Measurements from ENCODE around the gene SYAP1.
"Not testable (repeated sequence)": the region's sequence is repeated elsewhere in the genome, so short reads cannot be mapped to it uniquely, and the experiment has no call there.

Gene SYAP1

GRCh38 chrX:16726347-16726988 lies 7.1 kb downstream of the SYAP1 start:
- DNase-seq: not testable (repeated sequence)

GRCh38 chrX:16727637-16728036 lies 8.2 kb downstream of the SYAP1 start:
- no peak for DNase-seq

GRCh38 chrX:16730450-16730849 lies 11.0 kb downstream of the SYAP1 start:
- DNase-seq: no peak

- DNase-seq: no peak
These were observed 13.6 kb downstream of the SYAP1 start for GRCh38 chrX:16733013-16733412.

GRCh38 chrX:16737024-16737423 lies 17.6 kb downstream of the SYAP1 start:
- DNase-seq: no peak

GRCh38 chrX:16739574-16739973 lies 20.2 kb downstream of the SYAP1 start:
- no peak for DNase-seq

- DNase-seq: peak; percentile 38
These were observed 24.4 kb downstream of the SYAP1 start for GRCh38 chrX:16743604-16744325.

- no peak for DNase-seq
These were observed 25.7 kb downstream of the SYAP1 start for GRCh38 chrX:16745102-16745501.

- DNase-seq: no peak
These were observed 26.2 kb downstream of the SYAP1 start for GRCh38 chrX:16745659-16746058.

GRCh38 chrX:16748425-16748824 lies 29.0 kb downstream of the SYAP1 start:
- DNase-seq: no peak

GRCh38 chrX:16750136-16750535 lies 30.7 kb downstream of the SYAP1 start:
- DNase-seq: no peak

GRCh38 chrX:16754019-16754418 lies 34.6 kb downstream of the SYAP1 start:
- DNase-seq: no peak

- DNase-seq: no peak
These were observed 37.3 kb downstream of the SYAP1 start for GRCh38 chrX:16756724-16757123.

GRCh38 chrX:16761500-16761899 lies 42.1 kb downstream of the SYAP1 start:
- DNase-seq: not testable (repeated sequence)

- no peak for DNase-seq
These were observed 43.2 kb downstream of the SYAP1 start for GRCh38 chrX:16762579-16762978.

- DNase-seq: no peak
These were observed 46.2 kb downstream of the SYAP1 start for GRCh38 chrX:16765594-16765993.

- no peak for DNase-seq
These were observed 51.6 kb downstream of the SYAP1 start for GRCh38 chrX:16770970-16771482.

- DNase-seq: peak; percentile 49
These were observed 52.3 kb downstream of the SYAP1 start for GRCh38 chrX:16771483-16772398.

GRCh38 chrX:16772460-16772859 lies 53.0 kb downstream of the SYAP1 start:
- no peak for DNase-seq

- DNase-seq: no peak
These were observed 55.3 kb downstream of the SYAP1 start for GRCh38 chrX:16774746-16775145.

GRCh38 chrX:16778545-16778944 lies 59.1 kb downstream of the SYAP1 start:
- no peak for DNase-seq

GRCh38 chrX:16778993-16779392 lies 59.6 kb downstream of the SYAP1 start:
- no peak for DNase-seq

GRCh38 chrX:16779815-16780214 lies 60.4 kb downstream of the SYAP1 start:
- not testable (repeated sequence) for DNase-seq
